ENCODE results near the gene LSM2.

DNA sequence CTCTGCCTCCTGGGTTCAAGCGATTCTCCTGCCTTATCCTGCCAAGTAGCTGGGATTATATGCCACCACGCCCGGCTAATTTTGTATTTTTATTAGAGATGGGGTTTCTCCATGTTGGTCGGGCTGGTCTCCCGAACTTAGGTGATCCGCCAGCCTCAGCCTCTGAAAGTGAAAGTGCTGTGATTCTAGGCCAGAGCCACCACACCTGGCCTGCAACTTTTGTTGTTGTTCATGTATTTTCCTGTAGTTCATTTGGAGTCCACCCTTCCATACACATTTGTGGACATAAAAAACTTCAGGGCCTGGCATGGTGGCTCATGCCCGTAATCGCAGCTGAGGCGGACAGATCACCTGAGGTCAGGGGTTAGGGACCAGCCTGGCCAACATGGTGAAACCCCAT lies 35.3 kb upstream of the LSM2 start:
- TF ChIP-seq, protein P1, sequence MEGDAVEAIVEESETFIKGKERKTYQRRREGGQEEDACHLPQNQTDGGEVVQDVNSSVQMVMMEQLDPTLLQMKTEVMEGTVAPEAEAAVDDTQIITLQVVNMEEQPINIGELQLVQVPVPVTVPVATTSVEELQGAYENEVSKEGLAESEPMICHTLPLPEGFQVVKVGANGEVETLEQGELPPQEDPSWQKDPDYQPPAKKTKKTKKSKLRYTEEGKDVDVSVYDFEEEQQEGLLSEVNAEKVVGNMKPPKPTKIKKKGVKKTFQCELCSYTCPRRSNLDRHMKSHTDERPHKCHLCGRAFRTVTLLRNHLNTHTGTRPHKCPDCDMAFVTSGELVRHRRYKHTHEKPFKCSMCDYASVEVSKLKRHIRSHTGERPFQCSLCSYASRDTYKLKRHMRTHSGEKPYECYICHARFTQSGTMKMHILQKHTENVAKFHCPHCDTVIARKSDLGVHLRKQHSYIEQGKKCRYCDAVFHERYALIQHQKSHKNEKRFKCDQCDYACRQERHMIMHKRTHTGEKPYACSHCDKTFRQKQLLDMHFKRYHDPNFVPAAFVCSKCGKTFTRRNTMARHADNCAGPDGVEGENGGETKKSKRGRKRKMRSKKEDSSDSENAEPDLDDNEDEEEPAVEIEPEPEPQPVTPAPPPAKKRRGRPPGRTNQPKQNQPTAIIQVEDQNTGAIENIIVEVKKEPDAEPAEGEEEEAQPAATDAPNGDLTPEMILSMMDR (conservative IDR thresholded peaks at IDR 0.05; ENCODE audit: low read length), result no peak
- no peak for TF ChIP-seq EZH2phosphoT487 (IDR thresholded peaks at IDR 0.05; ENCODE audit: borderline replicate concordance, low read depth, low read length)
